ENCODE results near the gene AGPAT1. TPM values are rescaled to one million over a fixed set of nuclear protein-coding genes. Genes with fewer than 3 reads are reported as not detected.
A peak's percentile ranks its signal among the peaks of the same experiment; 100 is the strongest.

The AGPAT1 gene
- total and polyA plus RNA-seq, 2 of the 13 experiments (the other 11 are each of a cell fraction or from before 2014, with no cell fraction given), result 51.3 to 139 TPM

DNA sequence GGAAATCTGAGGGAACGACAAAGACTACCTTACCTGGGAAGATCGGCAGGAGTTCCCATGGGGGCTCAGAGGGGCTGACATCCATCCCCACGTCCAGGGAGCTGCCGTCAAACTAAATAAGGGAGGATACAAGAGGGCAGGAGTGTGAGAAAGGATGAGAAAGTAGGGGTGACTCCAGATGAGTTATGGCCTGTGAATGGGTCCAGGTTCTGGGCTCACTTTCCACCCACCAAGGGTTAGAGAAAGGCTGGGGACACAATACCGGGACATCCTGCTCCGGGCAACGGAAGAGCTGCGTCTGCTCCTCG, 48.5 kb downstream of the AGPAT1 start:
- Histone ChIP-seq H2AFZ (ENCODE audit: low read length) (no peak overlapping the region), H3K27ac (ENCODE audit: extremely low read length, insufficient read depth, low read length) (peak overlapping the region; percentile 81), H3K79me2 (ENCODE audit: insufficient read depth, low read length) (peaks cover 25% of the 10 kb centered on the region), H3K4me1 (ENCODE audit: insufficient read depth, low read length) (peaks cover 33% of the 10 kb centered on the region), H3K36me3 (replicated peaks in 1 of 2; ENCODE audit: control insufficient read depth in 1 of 2, insufficient read depth in 2 of 2, low read length in 2 of 2) (peaks cover 0 to 25% of the 10 kb centered on the region in 2 experiments; a peak in 3 of 5 replicates), H3K4me2 (ENCODE audit: low read depth, low read length) (peak overlapping the region; percentile 93), H3K9me3 (ENCODE audit: low read length) (no peaks in the 10 kb centered on the region), H3K4me3 (replicated peaks in 1 of 3; ENCODE audit: insufficient read depth in 1 of 3, low read depth in 2 of 3, low read length in 3 of 3) (peak overlapping the region; percentile 95 to 100 (median 99)), H3K27me3 (ENCODE audit: control insufficient read depth in 1 of 2, insufficient read depth in 2 of 2, low read length in 2 of 2) (no peaks in the 10 kb centered on the region; a peak in 2 of 5 replicates), H4K20me1 (ENCODE audit: insufficient read depth, low read length) (no peaks in the 10 kb centered on the region), H3K9ac (ENCODE audit: insufficient read depth, low read depth, low read length) (peak overlapping the region; percentile 86)
- ChIA-PET CTCF (ENCODE audit: low intra/inter-chr PET ratio, low total read pairs) (no interaction called here), POLR2A (interaction anchor here (1.1 to 4.4 kb wide), 12 partner anchors 8 to 845 kb away, joined by 3 to 35 read pairs (median 13); partner anchors contain the start of genes AGPAT1, PBX2 and PRRT1)
- BruUV-seq (replicated peaks), result no TSS peak
- no peak for FAIRE-seq
- in situ Hi-C loops (cut with HindIII; ENCODE audit: extremely low pct_ligation_motif_present, low pct_unique_long_range_greater_than_20kb), result no loop called here
- ATAC-seq, result no peak; the same call in 2 of the 3 replicates
- no peak for DNase-seq (ENCODE audit: low spot score)
- 13% methylated on average over 9 of the region's 9 CpGs for WGBS (ENCODE audit: low lambda C conversion rate)
- intact Hi-C loops (cut with micrococcal nuclease; ENCODE audit: unreplicated experiment), result no loop called here
- 0 out of 2 replicates have a peak, but pooled peaks have one; percentile 21 for TF ChIP-seq DR1 (CRISPR knock-in tag; IDR thresholded peaks at IDR 0.05)
- TF ChIP-seq ZNF775 (CRISPR knock-in tag; IDR thresholded peaks at IDR 0.05; ENCODE audit: borderline replicate concordance), result no peak
- TF ChIP-seq ZNF737 (CRISPR knock-in tag; IDR thresholded peaks at IDR 0.05; ENCODE audit: borderline replicate concordance), result no peak
- no peak for TF ChIP-seq MXD4 (CRISPR knock-in tag; IDR thresholded peaks at IDR 0.05)
- TF ChIP-seq, protein P1, sequence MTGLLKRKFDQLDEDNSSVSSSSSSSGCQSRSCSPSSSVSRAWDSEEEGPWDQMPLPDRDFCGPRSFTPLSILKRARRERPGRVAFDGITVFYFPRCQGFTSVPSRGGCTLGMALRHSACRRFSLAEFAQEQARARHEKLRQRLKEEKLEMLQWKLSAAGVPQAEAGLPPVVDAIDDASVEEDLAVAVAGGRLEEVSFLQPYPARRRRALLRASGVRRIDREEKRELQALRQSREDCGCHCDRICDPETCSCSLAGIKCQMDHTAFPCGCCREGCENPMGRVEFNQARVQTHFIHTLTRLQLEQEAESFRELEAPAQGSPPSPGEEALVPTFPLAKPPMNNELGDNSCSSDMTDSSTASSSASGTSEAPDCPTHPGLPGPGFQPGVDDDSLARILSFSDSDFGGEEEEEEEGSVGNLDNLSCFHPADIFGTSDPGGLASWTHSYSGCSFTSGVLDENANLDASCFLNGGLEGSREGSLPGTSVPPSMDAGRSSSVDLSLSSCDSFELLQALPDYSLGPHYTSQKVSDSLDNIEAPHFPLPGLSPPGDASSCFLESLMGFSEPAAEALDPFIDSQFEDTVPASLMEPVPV (CRISPR knock-in tag; IDR thresholded peaks at IDR 0.05), result no peak
- TF ChIP-seq SAFB2 (CRISPR knock-in tag; IDR thresholded peaks at IDR 0.05; ENCODE audit: borderline replicate concordance, low read depth), result 0 out of 2 replicates have a peak, but pooled peaks have one; percentile 27
- TF ChIP-seq, protein P2, sequence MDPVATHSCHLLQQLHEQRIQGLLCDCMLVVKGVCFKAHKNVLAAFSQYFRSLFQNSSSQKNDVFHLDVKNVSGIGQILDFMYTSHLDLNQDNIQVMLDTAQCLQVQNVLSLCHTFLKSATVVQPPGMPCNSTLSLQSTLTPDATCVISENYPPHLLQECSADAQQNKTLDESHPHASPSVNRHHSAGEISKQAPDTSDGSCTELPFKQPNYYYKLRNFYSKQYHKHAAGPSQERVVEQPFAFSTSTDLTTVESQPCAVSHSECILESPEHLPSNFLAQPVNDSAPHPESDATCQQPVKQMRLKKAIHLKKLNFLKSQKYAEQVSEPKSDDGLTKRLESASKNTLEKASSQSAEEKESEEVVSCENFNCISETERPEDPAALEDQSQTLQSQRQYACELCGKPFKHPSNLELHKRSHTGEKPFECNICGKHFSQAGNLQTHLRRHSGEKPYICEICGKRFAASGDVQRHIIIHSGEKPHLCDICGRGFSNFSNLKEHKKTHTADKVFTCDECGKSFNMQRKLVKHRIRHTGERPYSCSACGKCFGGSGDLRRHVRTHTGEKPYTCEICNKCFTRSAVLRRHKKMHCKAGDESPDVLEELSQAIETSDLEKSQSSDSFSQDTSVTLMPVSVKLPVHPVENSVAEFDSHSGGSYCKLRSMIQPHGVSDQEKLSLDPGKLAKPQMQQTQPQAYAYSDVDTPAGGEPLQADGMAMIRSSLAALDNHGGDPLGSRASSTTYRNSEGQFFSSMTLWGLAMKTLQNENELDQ (CRISPR knock-in tag; IDR thresholded peaks at IDR 0.05; ENCODE audit: borderline replicate concordance), result no peak
- no peak for TF ChIP-seq SOX5 (CRISPR knock-in tag; IDR thresholded peaks at IDR 0.05; ENCODE audit: borderline replicate concordance)
- TF ChIP-seq TRIM24 (CRISPR knock-in tag; IDR thresholded peaks at IDR 0.05), result no peak
- TF ChIP-seq POGZ (CRISPR knock-in tag; IDR thresholded peaks at IDR 0.05), result no peak
- no peak for TF ChIP-seq RFX5 (IDR thresholded peaks at IDR 0.05; ENCODE audit: low read depth, low read length)
- TF ChIP-seq NR2F2 (IDR thresholded peaks at IDR 0.05; ENCODE audit: borderline replicate concordance, low read depth), result 0 out of 2 replicates have a peak, but pooled peaks have one; percentile 6
- TF ChIP-seq, protein P3, sequence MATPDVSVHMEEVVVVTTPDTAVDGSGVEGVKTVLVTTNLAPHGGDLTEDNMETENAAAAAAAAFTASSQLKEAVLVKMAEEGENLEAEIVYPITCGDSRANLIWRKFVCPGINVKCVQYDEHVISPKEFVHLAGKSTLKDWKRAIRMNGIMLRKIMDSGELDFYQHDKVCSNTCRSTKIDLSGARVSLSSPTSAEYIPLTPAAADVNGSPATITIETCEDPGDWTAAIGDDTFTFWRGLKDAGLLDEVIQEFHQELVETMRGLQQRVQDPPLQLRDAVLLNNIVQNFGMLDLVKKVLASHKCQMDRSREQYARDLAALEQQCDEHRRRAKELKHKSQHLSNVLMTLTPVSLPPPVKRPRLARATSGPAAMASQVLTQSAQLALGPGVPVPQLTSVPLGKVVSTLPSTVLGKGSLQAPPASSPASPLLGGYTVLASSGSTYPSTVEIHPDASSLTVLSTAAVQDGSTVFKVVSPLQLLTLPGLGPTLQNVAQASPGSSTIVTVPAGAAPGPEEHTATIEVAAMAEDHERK (CRISPR knock-in tag; IDR thresholded peaks at IDR 0.05; ENCODE audit: low read depth), result no peak
- no peak for TF ChIP-seq HOXA7 (CRISPR knock-in tag; IDR thresholded peaks at IDR 0.05)
- TF ChIP-seq HCFC1 (IDR thresholded peaks at IDR 0.05; ENCODE audit: low read depth, low read length), result no peak
- TF ChIP-seq ZNF333 (CRISPR knock-in tag; IDR thresholded peaks at IDR 0.05; ENCODE audit: borderline replicate concordance), result no peak
- TF ChIP-seq ZNF232 (CRISPR knock-in tag; IDR thresholded peaks at IDR 0.05; ENCODE audit: borderline replicate concordance), result no peak
- TF ChIP-seq, protein P4, sequence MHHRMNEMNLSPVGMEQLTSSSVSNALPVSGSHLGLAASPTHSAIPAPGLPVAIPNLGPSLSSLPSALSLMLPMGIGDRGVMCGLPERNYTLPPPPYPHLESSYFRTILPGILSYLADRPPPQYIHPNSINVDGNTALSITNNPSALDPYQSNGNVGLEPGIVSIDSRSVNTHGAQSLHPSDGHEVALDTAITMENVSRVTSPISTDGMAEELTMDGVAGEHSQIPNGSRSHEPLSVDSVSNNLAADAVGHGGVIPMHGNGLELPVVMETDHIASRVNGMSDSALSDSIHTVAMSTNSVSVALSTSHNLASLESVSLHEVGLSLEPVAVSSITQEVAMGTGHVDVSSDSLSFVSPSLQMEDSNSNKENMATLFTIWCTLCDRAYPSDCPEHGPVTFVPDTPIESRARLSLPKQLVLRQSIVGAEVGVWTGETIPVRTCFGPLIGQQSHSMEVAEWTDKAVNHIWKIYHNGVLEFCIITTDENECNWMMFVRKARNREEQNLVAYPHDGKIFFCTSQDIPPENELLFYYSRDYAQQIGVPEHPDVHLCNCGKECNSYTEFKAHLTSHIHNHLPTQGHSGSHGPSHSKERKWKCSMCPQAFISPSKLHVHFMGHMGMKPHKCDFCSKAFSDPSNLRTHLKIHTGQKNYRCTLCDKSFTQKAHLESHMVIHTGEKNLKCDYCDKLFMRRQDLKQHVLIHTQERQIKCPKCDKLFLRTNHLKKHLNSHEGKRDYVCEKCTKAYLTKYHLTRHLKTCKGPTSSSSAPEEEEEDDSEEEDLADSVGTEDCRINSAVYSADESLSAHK (CRISPR knock-in tag; IDR thresholded peaks at IDR 0.05; ENCODE audit: borderline replicate concordance), result no peak
